Liver (tissue), 3 donors: Measurements from ENCODE around the gene GPR15.

ENCODE experiments used
- RAD21 ChIP-seq, 2 donors: IDR thresholded peaks; 2 replicates each; pipeline ENCODE4 v1.6.1; 2016; ENCODE audit warnings: antibody characterized with exemption in 2 of 2, mild to moderate bottlenecking in 2 of 2
- YY1 ChIP-seq: IDR thresholded peaks from 2 replicates; pipeline ENCODE4 v1.6.1; 2016; ENCODE audit warnings: antibody characterized with exemption, mild to moderate bottlenecking
- TF ChIP-seq, protein P1 (sequence below): fragments of 150-350 bp; IDR thresholded peaks from 2 replicates; pipeline ENCODE4 v1.5.1; 2017; ENCODE audit warnings: improper control_type of control experiment, low read depth, low read length; ENCODE audit not compliant: missing input control
- donor health status: healthy.
- donor health status: healthy.

DNA sequence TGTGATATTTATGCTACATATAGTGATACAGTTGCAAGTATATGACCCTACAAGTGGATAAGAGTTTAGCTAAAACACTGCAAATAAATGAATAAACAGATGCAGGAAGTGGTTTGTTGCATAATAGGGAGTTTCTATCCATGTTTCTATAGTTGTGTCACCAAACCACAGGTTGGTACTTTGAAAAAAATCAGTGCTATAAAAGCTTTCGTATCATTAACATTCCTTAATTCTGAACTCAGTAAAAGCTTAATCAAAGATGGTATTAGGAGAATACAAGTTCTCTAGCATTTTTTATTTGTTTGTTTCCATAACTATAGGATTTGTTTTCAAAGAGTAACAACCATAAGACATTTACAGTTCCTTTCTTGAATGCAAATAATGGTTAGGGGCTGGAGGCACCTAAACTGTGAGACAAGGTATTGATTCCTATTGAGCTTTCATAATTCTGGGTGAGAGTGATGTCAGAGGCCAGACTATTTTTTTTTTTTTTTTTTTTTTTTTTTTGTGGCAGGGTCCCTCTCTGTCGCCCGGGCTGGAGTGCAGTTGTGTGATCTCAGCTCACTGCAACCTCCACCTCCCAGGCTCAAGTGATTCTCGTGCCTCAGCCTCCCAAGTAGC lies 32.0 kb downstream of the GPR15 start:
- TF ChIP-seq, protein P1, sequence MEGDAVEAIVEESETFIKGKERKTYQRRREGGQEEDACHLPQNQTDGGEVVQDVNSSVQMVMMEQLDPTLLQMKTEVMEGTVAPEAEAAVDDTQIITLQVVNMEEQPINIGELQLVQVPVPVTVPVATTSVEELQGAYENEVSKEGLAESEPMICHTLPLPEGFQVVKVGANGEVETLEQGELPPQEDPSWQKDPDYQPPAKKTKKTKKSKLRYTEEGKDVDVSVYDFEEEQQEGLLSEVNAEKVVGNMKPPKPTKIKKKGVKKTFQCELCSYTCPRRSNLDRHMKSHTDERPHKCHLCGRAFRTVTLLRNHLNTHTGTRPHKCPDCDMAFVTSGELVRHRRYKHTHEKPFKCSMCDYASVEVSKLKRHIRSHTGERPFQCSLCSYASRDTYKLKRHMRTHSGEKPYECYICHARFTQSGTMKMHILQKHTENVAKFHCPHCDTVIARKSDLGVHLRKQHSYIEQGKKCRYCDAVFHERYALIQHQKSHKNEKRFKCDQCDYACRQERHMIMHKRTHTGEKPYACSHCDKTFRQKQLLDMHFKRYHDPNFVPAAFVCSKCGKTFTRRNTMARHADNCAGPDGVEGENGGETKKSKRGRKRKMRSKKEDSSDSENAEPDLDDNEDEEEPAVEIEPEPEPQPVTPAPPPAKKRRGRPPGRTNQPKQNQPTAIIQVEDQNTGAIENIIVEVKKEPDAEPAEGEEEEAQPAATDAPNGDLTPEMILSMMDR: no peak
- TF ChIP-seq RAD21 (IDR thresholded peaks at IDR 0.05): no peak
- TF ChIP-seq YY1: no peak
